Gastrocnemius medialis (tissue), 4 donors: ENCODE data around the gene C10orf105.

Experiments used
- CTCF ChIP-seq, 5 experiments: fragments of 450-650 bp in 3 of 5; fragments of 200-600 bp in 2 of 5; sonication (generic) in 2 of 5; IDR thresholded peaks in 4 of 5; conservative IDR thresholded peaks in 1 of 5; 1 replicate in 4 of 5; 2 replicates in 1 of 5; pipeline ENCODE4 v1.5.1; 2016 to 2019; ENCODE audit warnings: antibody characterized with exemption in 5 of 5, mild to moderate bottlenecking in 3 of 5, moderate library complexity in 3 of 5
- POLR2A ChIP-seq, 2 donors: fragments of 450-650 bp; IDR thresholded peaks; one replicate each; pipeline ENCODE4 v1.6.1; 2017; ENCODE audit warnings: antibody characterized with exemption in 2 of 2, mild to moderate bottlenecking in 2 of 2, moderate library complexity in 2 of 2

- TF ChIP-seq CTCF (IDR thresholded peaks at IDR 0.05 in 4 of 5, conservative IDR thresholded peaks at IDR 0.05 in 1 of 5) (no peak), POLR2A (IDR thresholded peaks at IDR 0.05) (no peak)
These were observed 17.6 kb upstream of the C10orf105 start for GRCh38 chr10:71737001-71737833.
